H1 (cell line): ENCODE results near the gene DNM2. TPM values are rescaled to one million over a fixed set of nuclear protein-coding genes. Genes with fewer than 3 reads are reported as not detected.

Source experiments
- CTCF ChIA-PET: fragments of 300-600 bp; sonication (Branson Sonifier 250); formaldehyde crosslinking; loops from one replicate; lab custom pipeline; 2021; ENCODE audit not compliant: partially characterized antibody; lab: Charles Lee
- POLR2A ChIA-PET: fragments of 300-600 bp; sonication (Branson Sonifier 250); formaldehyde crosslinking; loops from one replicate; lab custom pipeline; 2021; ENCODE audit warnings: inconsistent platforms; ENCODE audit not compliant: partially characterized antibody; lab: Charles Lee
- DNase-seq, 2 experiments: peaks; one replicate each; pipeline versions ENCODE4 v3.0.0 to v3.0.0-alpha.2; 2010 to 2022; ENCODE audit warnings: low spot score in 2 of 2, low read depth in 1 of 2, mixed read lengths in 1 of 2
- FAIRE-seq: peaks from 2 replicates; lab custom pipeline; 2011; peaks lifted over from hg19 to GRCh38; lab: Jason Lieb, UNC
- H2AFZ ChIP-seq: 2 replicates; pipeline ENCODE4 v1.8.1; 2012; ENCODE audit warnings: low read length, inconsistent platforms
- H2AK5ac ChIP-seq: 2 replicates; pipeline ENCODE4 v1.6.1; 2013; ENCODE audit warnings: low read depth, low read length
- H2BK120ac ChIP-seq: replicated peaks from 2 replicates; pipeline ENCODE3; 2013; ENCODE audit warnings: low read depth, low read length, inconsistent platforms
- H2BK12ac ChIP-seq: 2 replicates; pipeline ENCODE4 v1.6.1; 2013; ENCODE audit warnings: low read depth, low read length
- H2BK15ac ChIP-seq: 2 replicates; pipeline ENCODE4 v1.6.1; 2013; ENCODE audit warnings: low read length
- H2BK20ac ChIP-seq: 2 replicates; pipeline ENCODE4 v1.6.1; 2013; ENCODE audit warnings: low read length
- H2BK5ac ChIP-seq: 2 replicates; pipeline ENCODE4 v1.6.1; 2013; ENCODE audit warnings: low read depth, low read length
- H3K14ac ChIP-seq: 2 replicates; pipeline ENCODE4 v1.6.1; 2013; ENCODE audit warnings: inconsistent platforms; ENCODE audit not compliant: insufficient read length
- H3K18ac ChIP-seq: 2 replicates; pipeline ENCODE4 v1.6.1; 2013; ENCODE audit warnings: low read length; ENCODE audit errors: extremely low read depth
- H3K23ac ChIP-seq: 2 replicates; pipeline ENCODE4 v1.6.1; 2013; ENCODE audit warnings: inconsistent platforms; ENCODE audit not compliant: insufficient read length
- H3K23me2 ChIP-seq: 2 replicates; pipeline ENCODE4 v1.6.1; 2013; ENCODE audit warnings: low read depth, low read length
- H3K27ac ChIP-seq: 2 replicates; pipeline ENCODE4 v1.6.1; 2011; ENCODE audit warnings: low read depth, low read length, inconsistent platforms
- H3K27me3 ChIP-seq, 4 experiments: replicated peaks in 1 of 4; 1 replicate in 1 of 4; 2 replicates in 3 of 4; pipeline versions ENCODE4 v1.6.1 to v1.8.1; 2011 to 2013; ENCODE audit warnings: low read length in 3 of 4, mild to moderate bottlenecking in 3 of 4, inconsistent platforms in 2 of 4, mixed read lengths in 2 of 4, moderate library complexity in 1 of 4; ENCODE audit not compliant: control insufficient read depth in 3 of 4, insufficient read depth in 3 of 4; ENCODE audit errors: extremely low read depth in 1 of 4
- H3K36me3 ChIP-seq, 4 experiments: 2 replicates each; pipeline versions ENCODE4 v1.6.1 to v1.8.1; 2011 to 2013; ENCODE audit warnings: mild to moderate bottlenecking in 4 of 4, low read length in 3 of 4, moderate library complexity in 2 of 4, control low read depth in 1 of 4, inconsistent platforms in 1 of 4; ENCODE audit not compliant: insufficient read depth in 4 of 4, control insufficient read depth in 2 of 4
- H3K4ac ChIP-seq: replicated peaks from 2 replicates; pipeline ENCODE3; 2013; ENCODE audit warnings: low read length, low read depth, mixed read lengths, inconsistent platforms; ENCODE audit not compliant: insufficient read length
- H3K4me1 ChIP-seq, 4 experiments: replicated peaks in 1 of 4; 1 replicate in 1 of 4; 2 replicates in 3 of 4; pipeline versions ENCODE4 v1.6.1 to v1.8.1; 2011 to 2013; ENCODE audit warnings: low read length in 3 of 4, inconsistent platforms in 2 of 4, mixed read lengths in 1 of 4; ENCODE audit not compliant: insufficient read depth in 4 of 4, control insufficient read depth in 3 of 4
- H3K4me2 ChIP-seq, 2 experiments: 2 replicates each; pipeline versions ENCODE4 v1.6.1 to v1.8.1; 2011 to 2013; ENCODE audit warnings: low read depth in 2 of 2, low read length in 2 of 2, control low read depth in 1 of 2, inconsistent platforms in 1 of 2, mild to moderate bottlenecking in 1 of 2; ENCODE audit not compliant: insufficient read depth in 1 of 2
- H3K4me3 ChIP-seq, 4 experiments: fragments of 200-600, 300-600 bp in 1 of 4; sonication (generic), shearing (Covaris generic), sonication (Bioruptor Twin) in 1 of 4; 2 replicates each; pipeline versions ENCODE4 v1.5.1 to v1.8.1; 2011 to 2016; ENCODE audit warnings: low read length in 4 of 4, low read depth in 3 of 4, control low read depth in 2 of 4, inconsistent platforms in 2 of 4, mild to moderate bottlenecking in 2 of 4, mixed read lengths in 1 of 4, moderate library complexity in 1 of 4; ENCODE audit not compliant: insufficient read depth in 2 of 4; ENCODE audit errors: extremely low read depth in 1 of 4
- H3K56ac ChIP-seq: replicated peaks from 2 replicates; pipeline ENCODE3; 2013; ENCODE audit warnings: low read depth, mild to moderate bottlenecking, mixed read lengths, low read length, inconsistent platforms; ENCODE audit not compliant: insufficient read length
- H3K79me1 ChIP-seq: 2 replicates; pipeline ENCODE4 v1.6.1; 2013; ENCODE audit warnings: low read depth, low read length, control low read depth
- H3K79me2 ChIP-seq, 2 experiments: 2 replicates each; pipeline versions ENCODE4 v1.6.1 to v1.8.1; 2012 to 2013; ENCODE audit warnings: low read length in 2 of 2, mild to moderate bottlenecking in 2 of 2, inconsistent platforms in 1 of 2; ENCODE audit not compliant: insufficient read depth in 2 of 2, control insufficient read depth in 1 of 2
- H3K9ac ChIP-seq, 4 experiments: replicated peaks in 1 of 4; 1 replicate in 1 of 4; 2 replicates in 3 of 4; pipeline versions ENCODE4 v1.6.1 to v1.8.1; 2011 to 2013; ENCODE audit warnings: low read depth in 3 of 4, low read length in 3 of 4, control low read depth in 2 of 4, mild to moderate bottlenecking in 2 of 4, moderate library complexity in 2 of 4, inconsistent platforms in 1 of 4; ENCODE audit errors: extremely low read depth in 1 of 4
- H3K9me3 ChIP-seq, 2 experiments: 2 replicates each; pipeline versions ENCODE4 v1.6.1 to v1.8.1; 2012 to 2013; ENCODE audit warnings: mild to moderate bottlenecking in 2 of 2, moderate library complexity in 2 of 2, control low read depth in 1 of 2, inconsistent platforms in 1 of 2, low read depth in 1 of 2, low read length in 1 of 2, mixed read lengths in 1 of 2; ENCODE audit not compliant: insufficient read depth in 2 of 2
- H4K20me1 ChIP-seq, 2 experiments: replicated peaks in 1 of 2; 2 replicates each; pipeline versions ENCODE3 to v1.8.1; 2011 to 2013; ENCODE audit warnings: inconsistent platforms in 2 of 2, low read length in 2 of 2, mild to moderate bottlenecking in 1 of 2; ENCODE audit not compliant: insufficient read depth in 2 of 2, control insufficient read depth in 1 of 2
- H4K5ac ChIP-seq: 2 replicates; pipeline ENCODE4 v1.6.1; 2013; ENCODE audit warnings: low read length, low read depth, mixed read lengths, inconsistent platforms; ENCODE audit not compliant: insufficient read length
- H4K8ac ChIP-seq: 2 replicates; pipeline ENCODE4 v1.8.0; 2013; ENCODE audit warnings: mild to moderate bottlenecking, moderate library complexity, low read length, inconsistent platforms; ENCODE audit not compliant: insufficient read depth; ENCODE audit errors: extremely low read depth
- H4K91ac ChIP-seq: replicated peaks from 2 replicates; pipeline ENCODE3; 2013; ENCODE audit warnings: low read length, mixed read lengths, inconsistent platforms; ENCODE audit not compliant: insufficient read length
- BACH1 ChIP-seq: IDR thresholded peaks from 2 replicates; pipeline ENCODE4 v1.6.1; 2012; ENCODE audit warnings: low read length, improper control_type of control experiment
- BRCA1 ChIP-seq: IDR thresholded peaks from 2 replicates; pipeline ENCODE4 v1.6.1; 2012; ENCODE audit warnings: low read depth, low read length, improper control_type of control experiment
- CREB1 ChIP-seq: IDR thresholded peaks from 2 replicates; pipeline ENCODE4 v1.6.1; 2012; ENCODE audit warnings: inconsistent platforms
- CTBP2 ChIP-seq: IDR thresholded peaks from 2 replicates; pipeline ENCODE4 v1.7.0; 2011; ENCODE audit warnings: borderline replicate concordance, mild to moderate bottlenecking, moderate library complexity, mixed read lengths, low read length; ENCODE audit not compliant: insufficient read depth, insufficient read length
- EGR1 ChIP-seq: IDR thresholded peaks from 2 replicates; pipeline ENCODE4 v1.6.1; 2011; ENCODE audit warnings: low read depth, low read length, borderline replicate concordance
- GTF2F1 ChIP-seq: IDR thresholded peaks from 2 replicates; pipeline ENCODE4 v1.6.1; 2012; ENCODE audit warnings: low read depth, low read length, improper control_type of control experiment, borderline replicate concordance
- HDAC6 ChIP-seq: IDR thresholded peaks from one replicate; pipeline ENCODE4 v1.7.1; 2012; ENCODE audit warnings: low read depth, mild to moderate bottlenecking, inconsistent platforms, low read length, moderate library complexity
- JUN ChIP-seq: IDR thresholded peaks from 2 replicates; pipeline ENCODE4 v1.6.1; 2011; ENCODE audit warnings: low read depth, mild to moderate bottlenecking, improper control_type of control experiment, low read length
- JUND ChIP-seq: IDR thresholded peaks from 2 replicates; pipeline ENCODE4 v1.6.1; 2011; ENCODE audit warnings: mild to moderate bottlenecking, improper control_type of control experiment, low read length
- KDM1A ChIP-seq: fragments of 200-600, 300-600 bp; sonication (generic); IDR thresholded peaks from 2 replicates; pipeline ENCODE4 v1.7.1; 2016; ENCODE audit warnings: mild to moderate bottlenecking, low read length, borderline replicate concordance
- KDM4A ChIP-seq: IDR thresholded peaks from one replicate; pipeline ENCODE4 v1.7.1; 2012; ENCODE audit warnings: low read depth, mild to moderate bottlenecking, moderate library complexity, low read length, inconsistent platforms; ENCODE audit not compliant: severe bottlenecking
- SAP30 ChIP-seq: fragments of 300-600 bp; sonication (generic); IDR thresholded peaks from 2 replicates; pipeline ENCODE4 v1.7.1; 2012; ENCODE audit warnings: low read length, moderate library complexity, mild to moderate bottlenecking, inconsistent platforms; ENCODE audit not compliant: insufficient read depth, insufficient replicate concordance
- SIRT6 ChIP-seq: IDR thresholded peaks from one replicate; pipeline ENCODE4 v1.7.1; 2012; ENCODE audit warnings: low read length, inconsistent platforms
- SIX5 ChIP-seq: IDR thresholded peaks from 2 replicates; pipeline ENCODE4 v1.6.1; 2011; ENCODE audit warnings: mild to moderate bottlenecking, low read depth, low read length
- TEAD4 ChIP-seq: IDR thresholded peaks from 2 replicates; pipeline ENCODE4 v1.6.1; 2012; ENCODE audit warnings: low read depth, low read length, inconsistent platforms, mixed read lengths
- YY1 ChIP-seq: IDR thresholded peaks from 2 replicates; pipeline ENCODE4 v1.6.1; 2011; ENCODE audit warnings: low read depth, mild to moderate bottlenecking, low read length
- WGBS, 2 experiments: shearing (Covaris generic) in 1 of 2; methylation state at CpG; one replicate each; pipeline versions ENCODE4 v1.1.6 to v1.1.7; 2013 to 2015; ENCODE audit warnings: low lambda C conversion rate in 2 of 2, mixed read lengths in 2 of 2, inconsistent platforms in 1 of 2, low coverage in 1 of 2, missing lambda C conversion rate in 1 of 2; ENCODE audit not compliant: insufficient replicate concordance in 2 of 2, insufficient coverage in 1 of 2, insufficient read length in 1 of 2; ENCODE audit errors: extremely low coverage in 1 of 2, missing lambda C conversion rate in 1 of 2; 5-methylcytosine and 5-hydroxymethylcytosine counted together
- polyA plus RNA-seq, 7 experiments: library from polyadenylated mRNA; depleted of rRNA in 3 of 7; stranded (reverse) in 5 of 7; unstranded in 2 of 7; fragments of >200 nt in 5 of 7; fragments of 200-250 nt in 2 of 7; gene quantifications; 1 replicate in 5 of 7; 2 replicates in 1 of 7; 4 replicates in 1 of 7; pipeline versions ENCODE4 v1.2.1 to v1.2.3, GENCODE V29; 2011 to 2013; ENCODE audit warnings: missing spikeins in 2 of 7, mixed read lengths in 2 of 7
- total RNA-seq: library from RNA; stranded (reverse); fragmentation: NEBNext Ultra II Directional; extraction: Animal tissue kit (Norgen Biotek cat#: 25700); gene quantifications from 2 replicates; pipeline ENCODE4 v1.2.1, GENCODE V29; 2021

The DNM2 gene
- total and polyA plus RNA-seq, 2 of the 8 experiments (the other 6 are each of a cell fraction or from before 2014, with no cell fraction given) = 61.9 to 120 TPM

DNA sequence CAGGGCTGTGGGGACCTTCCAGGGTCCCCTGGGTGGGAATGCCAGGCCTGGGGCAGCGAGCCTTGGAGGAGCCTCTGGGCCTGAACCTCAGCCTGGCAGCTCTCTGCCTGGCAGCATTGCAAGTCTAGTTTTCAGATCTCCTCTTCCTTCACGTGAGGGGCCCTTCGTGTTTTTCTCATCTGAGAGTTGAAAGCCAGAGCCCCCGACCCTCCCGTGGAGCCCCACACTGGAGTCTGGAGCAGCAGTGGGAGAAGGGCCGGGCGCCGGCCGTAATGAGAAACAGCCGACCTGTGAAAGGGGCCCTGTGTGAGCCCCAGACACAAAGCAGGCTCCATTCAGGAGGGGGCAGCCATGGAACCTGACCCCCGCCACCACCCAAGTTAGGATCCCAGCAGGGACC is 98.8 kb downstream of the DNM2 start:
- no peak overlapping the region for H3K9ac ChIP-seq
- WGBS, 2 experiments = 92% methylated on average over 6 of the region's 11 CpGs; no CpG with 5 or more reads in 1 of the 2 experiments
- no peak overlapping the region for H3K14ac ChIP-seq
- no peak overlapping the region; the same call in 1 of the 2 replicates for H3K27ac ChIP-seq
- H3K4me1 ChIP-seq = no peaks in the 10 kb centered on the region; a peak in 1 of 7 replicates
- no peak overlapping the region for H4K5ac ChIP-seq
- H4K20me1 ChIP-seq = peaks cover 1 to 8% of the 10 kb centered on the region in 2 experiments
- no peak overlapping the region for H4K91ac ChIP-seq
- H3K9me3 ChIP-seq = no peaks in the 10 kb centered on the region
- H3K4ac ChIP-seq = no peak overlapping the region
- H4K8ac ChIP-seq = no peak overlapping the region
- no peaks in the 10 kb centered on the region for H3K27me3 ChIP-seq
- no peak overlapping the region for H2BK12ac ChIP-seq
- no peak overlapping the region for H2AFZ ChIP-seq
- H3K56ac ChIP-seq = no peak overlapping the region
- no peak overlapping the region for H2AK5ac ChIP-seq
- CTCF ChIA-PET = no interaction called here
- no peak overlapping the region for H2BK15ac ChIP-seq
- no peak overlapping the region for H3K23ac ChIP-seq
- no peak overlapping the region for H2BK120ac ChIP-seq
- H3K36me3 ChIP-seq = peaks cover 3 to 10% (median 7%) of the 10 kb centered on the region in 4 experiments; a peak in 5 of 8 replicates
- DNase-seq (no peak), FAIRE-seq (no peak)
- no peak overlapping the region for H2BK20ac ChIP-seq
- no peak overlapping the region; the same call in 1 of the 2 replicates for H2BK5ac ChIP-seq
- POLR2A ChIA-PET = no interaction called here
- no peaks in the 10 kb centered on the region for H3K23me2 ChIP-seq
- H3K18ac ChIP-seq = no peak overlapping the region
- no peaks in the 10 kb centered on the region for H3K79me2 ChIP-seq
- no peak overlapping the region for H3K4me3 ChIP-seq
- no peak overlapping the region for H3K4me2 ChIP-seq
- H3K79me1 ChIP-seq = no peaks in the 10 kb centered on the region
- TF ChIP-seq YY1 (no peak), CTBP2 (no peak), GTF2F1 (no peak), KDM1A (no peak), HDAC6 (no peak), EGR1 (no peak), CREB1 (no peak), KDM4A (no peak), SIX5 (no peak), SAP30 (no peak), JUND (no peak), BACH1 (no peak), TEAD4 (no peak), JUN (no peak), BRCA1 (no peak), SIRT6 (no peak)
